ENCODE data around the gene SMOC1. TPM values are rescaled to one million over a fixed set of nuclear protein-coding genes. Genes with fewer than 3 reads are reported as not detected.

Gene SMOC1
- total and polyA plus RNA-seq, 7 experiments from 2014 or later: 0.71 TPM; not detected in 6

DNA sequence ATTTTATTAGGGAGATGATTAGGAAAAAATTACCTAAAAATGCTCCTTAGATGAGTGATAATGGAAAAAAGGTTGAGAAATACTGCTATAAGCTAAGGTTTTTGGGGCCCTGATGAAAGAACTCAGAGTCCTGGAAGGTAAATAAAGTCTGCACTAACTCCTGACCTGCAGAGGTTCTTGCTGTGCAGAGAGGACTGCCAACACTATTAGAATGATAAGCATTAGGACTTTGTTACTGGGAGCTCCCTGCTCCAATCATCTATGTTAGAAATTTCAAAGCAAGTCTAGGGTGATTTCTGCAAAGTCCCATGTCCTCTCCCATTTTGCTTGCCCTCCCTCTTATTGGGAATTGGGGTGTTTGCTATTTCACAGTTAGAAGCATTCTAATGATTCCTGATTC is 112.2 kb downstream of the SMOC1 start:
- H3K36me3 ChIP-seq (ENCODE audit: control insufficient read depth in 2 of 3, insufficient read depth in 3 of 3, low read length in 3 of 3): no peaks in the 10 kb centered on the region
- no peaks in the 10 kb centered on the region for H3K4me1 Mint-ChIP-seq
- intact Hi-C loops (cut with micrococcal nuclease): no loop called here
- no peaks in the 10 kb centered on the region for H3K4me1 ChIP-seq (ENCODE audit: control insufficient read depth in 2 of 2, insufficient read depth in 2 of 2, low read length in 2 of 2)
- no peak overlapping the region for H3K4me3 ChIP-seq (ENCODE audit: low read length)
- DNase-seq (no peak), ATAC-seq (no peak)
- ChIA-PET POLR2A (no interaction called here), CTCF (no interaction called here)
- no peak overlapping the region for H3K4me3 Mint-ChIP-seq
- no peaks in the 10 kb centered on the region for H3K27me3 ChIP-seq (ENCODE audit: control insufficient read depth in 2 of 2, insufficient read depth in 2 of 2, low read length in 2 of 2)
- no peak overlapping the region for H3K27ac ChIP-seq (ENCODE audit: low read depth, low read length)
- no peaks in the 10 kb centered on the region for H3K36me3 Mint-ChIP-seq
- no peaks in the 10 kb centered on the region for H3K9me3 ChIP-seq (ENCODE audit: control insufficient read depth in 2 of 3, low read length in 3 of 3)
- peaks cover 0 to 5% (median 0%) of the 10 kb centered on the region in 11 donors for H3K9me3 Mint-ChIP-seq
- H3K27me3 Mint-ChIP-seq: peaks cover 23 to 45% (median 29%) of the 10 kb centered on the region in 5 donors
- no peak overlapping the region for H3K27ac Mint-ChIP-seq

DNA sequence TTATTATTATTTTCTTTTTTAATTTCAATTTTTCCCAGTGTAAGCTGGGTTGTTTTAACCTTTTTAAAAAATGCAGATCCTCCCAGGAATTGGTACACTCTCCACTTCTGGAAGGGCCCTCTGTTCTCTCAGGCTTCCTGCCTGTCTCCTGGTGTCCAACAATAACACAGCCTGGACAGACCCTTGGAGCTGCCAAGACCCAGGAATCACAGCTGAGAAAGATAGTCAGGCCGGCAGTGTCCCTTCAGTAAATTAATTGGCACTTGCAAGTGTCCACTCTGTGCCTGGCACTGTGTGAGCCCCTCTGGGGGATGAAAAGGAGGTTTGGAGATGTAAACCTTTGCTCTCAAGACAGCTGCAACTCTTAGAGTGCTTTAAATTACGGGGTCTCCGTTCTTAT is 113.3 kb downstream of the SMOC1 start:
- POLR2A ChIA-PET: no interaction called here
- Histone ChIP-seq H3K27ac (ENCODE audit: low read depth, low read length) (no peak overlapping the region), H3K9me3 (ENCODE audit: control insufficient read depth in 2 of 3, low read length in 3 of 3) (no peaks in the 10 kb centered on the region), H3K4me1 (ENCODE audit: control insufficient read depth in 2 of 2, insufficient read depth in 2 of 2, low read length in 2 of 2) (no peaks in the 10 kb centered on the region), H3K36me3 (ENCODE audit: control insufficient read depth in 2 of 3, insufficient read depth in 3 of 3, low read length in 3 of 3) (no peaks in the 10 kb centered on the region), H3K4me3 (ENCODE audit: low read length) (no peak overlapping the region), H3K27me3 (ENCODE audit: control insufficient read depth in 2 of 2, insufficient read depth in 2 of 2, low read length in 2 of 2) (no peaks in the 10 kb centered on the region)
- ATAC-seq: no peak
- H3K27ac Mint-ChIP-seq: no peak overlapping the region
- no peaks in the 10 kb centered on the region for H3K4me1 Mint-ChIP-seq
- H3K27me3 Mint-ChIP-seq: peaks cover 23 to 43% (median 29%) of the 10 kb centered on the region in 5 donors
- H3K9me3 Mint-ChIP-seq: peaks cover 0 to 5% (median 0%) of the 10 kb centered on the region in 11 donors
- CTCF ChIA-PET: no interaction called here
- intact Hi-C loops (cut with micrococcal nuclease): no loop called here
- H3K4me3 Mint-ChIP-seq: no peak overlapping the region
- DNase-seq: no peak
- no peaks in the 10 kb centered on the region for H3K36me3 Mint-ChIP-seq

- H3K36me3 ChIP-seq (ENCODE audit: control insufficient read depth in 2 of 3, insufficient read depth in 3 of 3, low read length in 3 of 3): no peaks in the 10 kb centered on the region
- Mint-ChIP-seq H3K27me3 (peaks cover 19 to 42% (median 28%) of the 10 kb centered on the region in 5 donors), H3K9me3 (peaks cover 0 to 5% (median 0%) of the 10 kb centered on the region in 11 donors), H3K4me1 (no peaks in the 10 kb centered on the region), H3K27ac (no peak overlapping the region), H3K36me3 (no peaks in the 10 kb centered on the region), H3K4me3 (no peak overlapping the region)
- CTCF ChIA-PET: no interaction called here
- DNase-seq (no peak), ATAC-seq (no peak)
- POLR2A ChIA-PET: interaction anchor here (0.6 kb wide), 1 partner anchor 1165 kb away, joined by 4 read pairs; no protein-coding TSS in a partner anchor
- no peak overlapping the region for H3K4me3 ChIP-seq (ENCODE audit: low read length)
- no peaks in the 10 kb centered on the region for H3K9me3 ChIP-seq (ENCODE audit: control insufficient read depth in 2 of 3, low read length in 3 of 3)
- no peak overlapping the region for H3K27ac ChIP-seq (ENCODE audit: low read depth, low read length)
- H3K27me3 ChIP-seq (ENCODE audit: control insufficient read depth in 2 of 2, insufficient read depth in 2 of 2, low read length in 2 of 2): no peaks in the 10 kb centered on the region
- intact Hi-C loops (cut with micrococcal nuclease): no loop called here
- no peaks in the 10 kb centered on the region for H3K4me1 ChIP-seq (ENCODE audit: control insufficient read depth in 2 of 2, insufficient read depth in 2 of 2, low read length in 2 of 2)
These were observed 114.1 kb downstream of the SMOC1 start for GRCh38 chr14:69993326-69993725.

- no peak overlapping the region for H3K27ac ChIP-seq (ENCODE audit: low read depth, low read length)
- POLR2A ChIA-PET: no interaction called here
These were observed 114.8 kb downstream of the SMOC1 start for GRCh38 chr14:69994002-69994401.

GRCh38 chr14:69996216-69996615 is 117.0 kb downstream of the SMOC1 start:
- Histone ChIP-seq H3K36me3 (ENCODE audit: control insufficient read depth in 2 of 3, insufficient read depth in 3 of 3, low read length in 3 of 3) (no peaks in the 10 kb centered on the region), H3K9me3 (ENCODE audit: control insufficient read depth in 2 of 3, low read length in 3 of 3) (no peaks in the 10 kb centered on the region), H3K27ac (ENCODE audit: low read depth, low read length) (no peak overlapping the region), H3K27me3 (ENCODE audit: control insufficient read depth in 2 of 2, insufficient read depth in 2 of 2, low read length in 2 of 2) (no peaks in the 10 kb centered on the region), H3K4me1 (ENCODE audit: control insufficient read depth in 2 of 2, insufficient read depth in 2 of 2, low read length in 2 of 2) (no peaks in the 10 kb centered on the region), H3K4me3 (ENCODE audit: low read length) (no peak overlapping the region)
- ChIA-PET POLR2A (no interaction called here), CTCF (no interaction called here)
- Mint-ChIP-seq H3K9me3 (peaks cover 0 to 1% (median 0%) of the 10 kb centered on the region in 11 donors), H3K4me1 (no peaks in the 10 kb centered on the region), H3K27me3 (peaks cover 22 to 31% (median 27%) of the 10 kb centered on the region in 5 donors), H3K27ac (no peak overlapping the region), H3K4me3 (no peak overlapping the region), H3K36me3 (no peaks in the 10 kb centered on the region)
- ATAC-seq: no peak
- intact Hi-C loops (cut with micrococcal nuclease): no loop called here
- no peak for DNase-seq

More at GRCh38 chr14:69994002-69994401, 114.8 kb downstream of the SMOC1 start:
- Mint-ChIP-seq H3K36me3 (no peaks in the 10 kb centered on the region), H3K27me3 (peaks cover 19 to 38% (median 30%) of the 10 kb centered on the region in 5 donors), H3K27ac (no peak overlapping the region), H3K4me1 (no peaks in the 10 kb centered on the region), H3K9me3 (no peaks in the 10 kb centered on the region), H3K4me3 (no peak overlapping the region)
- no peaks in the 10 kb centered on the region for H3K36me3 ChIP-seq (ENCODE audit: control insufficient read depth in 2 of 3, insufficient read depth in 3 of 3, low read length in 3 of 3)
- H3K4me3 ChIP-seq (ENCODE audit: low read length): no peak overlapping the region
- H3K9me3 ChIP-seq (ENCODE audit: control insufficient read depth in 2 of 3, low read length in 3 of 3): no peaks in the 10 kb centered on the region
- intact Hi-C loops (cut with micrococcal nuclease): no loop called here
- CTCF ChIA-PET: no interaction called here
- no peak for ATAC-seq
- H3K27me3 ChIP-seq (ENCODE audit: control insufficient read depth in 2 of 2, insufficient read depth in 2 of 2, low read length in 2 of 2): no peaks in the 10 kb centered on the region
- no peaks in the 10 kb centered on the region for H3K4me1 ChIP-seq (ENCODE audit: control insufficient read depth in 2 of 2, insufficient read depth in 2 of 2, low read length in 2 of 2)
- no peak for DNase-seq

DNA sequence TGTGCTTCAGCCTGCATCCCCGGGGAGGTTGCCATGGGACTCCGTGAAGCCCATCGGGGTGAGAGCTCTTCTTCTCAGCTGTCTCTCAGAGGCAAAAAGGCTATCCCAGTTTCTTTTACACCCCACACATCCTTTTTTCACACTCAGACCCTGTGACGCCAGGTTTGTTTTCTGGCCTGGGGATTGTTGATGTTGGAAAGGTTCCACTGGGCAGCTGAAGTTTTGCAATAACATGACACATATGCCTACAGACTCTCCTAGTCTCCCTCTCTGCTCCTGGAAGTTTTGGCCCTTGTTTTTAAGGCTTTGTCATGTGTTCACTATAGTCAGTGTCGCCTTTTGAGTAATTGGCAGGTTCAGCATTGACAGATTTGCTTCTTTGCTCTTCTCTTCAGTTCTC is 118.6 kb downstream of the SMOC1 start:
- H3K4me3 Mint-ChIP-seq: no peak overlapping the region
- ATAC-seq: no peak
- intact Hi-C loops (cut with micrococcal nuclease): no loop called here

GRCh38 chr14:69999261-69999674 is 120.1 kb downstream of the SMOC1 start:
- DNase-seq (no peak), ATAC-seq (no peak)
- intact Hi-C loops (cut with micrococcal nuclease): no loop called here
- Histone ChIP-seq H3K27ac (ENCODE audit: low read depth, low read length) (no peak overlapping the region), H3K4me1 (ENCODE audit: control insufficient read depth in 2 of 2, insufficient read depth in 2 of 2, low read length in 2 of 2) (no peaks in the 10 kb centered on the region), H3K27me3 (ENCODE audit: control insufficient read depth in 2 of 2, insufficient read depth in 2 of 2, low read length in 2 of 2) (no peaks in the 10 kb centered on the region), H3K36me3 (ENCODE audit: control insufficient read depth in 2 of 3, insufficient read depth in 3 of 3, low read length in 3 of 3) (no peaks in the 10 kb centered on the region), H3K4me3 (ENCODE audit: low read length) (no peak overlapping the region), H3K9me3 (ENCODE audit: control insufficient read depth in 2 of 3, low read length in 3 of 3) (no peaks in the 10 kb centered on the region)
- Mint-ChIP-seq H3K27ac (no peak overlapping the region), H3K4me1 (no peaks in the 10 kb centered on the region), H3K4me3 (no peak overlapping the region), H3K27me3 (peaks cover 10 to 22% (median 20%) of the 10 kb centered on the region in 5 donors), H3K36me3 (no peaks in the 10 kb centered on the region), H3K9me3 (peaks cover 0 to 1% (median 0%) of the 10 kb centered on the region in 11 donors)
- ChIA-PET CTCF (no interaction called here), POLR2A (no interaction called here)

More for the DNA sequence above, 118.6 kb downstream of the SMOC1 start:
- Histone ChIP-seq H3K4me3 (ENCODE audit: low read length) (no peak overlapping the region), H3K4me1 (ENCODE audit: control insufficient read depth in 2 of 2, insufficient read depth in 2 of 2, low read length in 2 of 2) (no peaks in the 10 kb centered on the region), H3K9me3 (ENCODE audit: control insufficient read depth in 2 of 3, low read length in 3 of 3) (no peaks in the 10 kb centered on the region), H3K36me3 (ENCODE audit: control insufficient read depth in 2 of 3, insufficient read depth in 3 of 3, low read length in 3 of 3) (no peaks in the 10 kb centered on the region), H3K27me3 (ENCODE audit: control insufficient read depth in 2 of 2, insufficient read depth in 2 of 2, low read length in 2 of 2) (no peaks in the 10 kb centered on the region), H3K27ac (ENCODE audit: low read depth, low read length) (no peak overlapping the region)
- DNase-seq: no peak
- peaks cover 0 to 1% (median 0%) of the 10 kb centered on the region in 11 donors for H3K9me3 Mint-ChIP-seq
- H3K27ac Mint-ChIP-seq: no peak overlapping the region
- H3K36me3 Mint-ChIP-seq: no peaks in the 10 kb centered on the region
- ChIA-PET CTCF (interaction anchor here (0.9 kb wide), 1 partner anchor 9 kb away, joined by 3 read pairs; no protein-coding TSS in a partner anchor), POLR2A (no interaction called here)
- peaks cover 20 to 28% (median 23%) of the 10 kb centered on the region in 5 donors for H3K27me3 Mint-ChIP-seq
- no peaks in the 10 kb centered on the region for H3K4me1 Mint-ChIP-seq
